ENCODE results near the gene RNF13.

- TF ChIP-seq CTCF (IDR thresholded peaks at IDR 0.05) (no peak), EP300 (IDR thresholded peaks at IDR 0.05) (no peak)
Observed at GRCh38 chr3:149839896-149840295, 26.9 kb downstream of the RNF13 start.
